ENCODE data around the gene ACD. TPM values are rescaled to one million over a fixed set of nuclear protein-coding genes. Genes with fewer than 3 reads are reported as not detected.

ACD gene
- total RNA-seq, 1 donor from 2014 or later, result 38.8 TPM

DNA sequence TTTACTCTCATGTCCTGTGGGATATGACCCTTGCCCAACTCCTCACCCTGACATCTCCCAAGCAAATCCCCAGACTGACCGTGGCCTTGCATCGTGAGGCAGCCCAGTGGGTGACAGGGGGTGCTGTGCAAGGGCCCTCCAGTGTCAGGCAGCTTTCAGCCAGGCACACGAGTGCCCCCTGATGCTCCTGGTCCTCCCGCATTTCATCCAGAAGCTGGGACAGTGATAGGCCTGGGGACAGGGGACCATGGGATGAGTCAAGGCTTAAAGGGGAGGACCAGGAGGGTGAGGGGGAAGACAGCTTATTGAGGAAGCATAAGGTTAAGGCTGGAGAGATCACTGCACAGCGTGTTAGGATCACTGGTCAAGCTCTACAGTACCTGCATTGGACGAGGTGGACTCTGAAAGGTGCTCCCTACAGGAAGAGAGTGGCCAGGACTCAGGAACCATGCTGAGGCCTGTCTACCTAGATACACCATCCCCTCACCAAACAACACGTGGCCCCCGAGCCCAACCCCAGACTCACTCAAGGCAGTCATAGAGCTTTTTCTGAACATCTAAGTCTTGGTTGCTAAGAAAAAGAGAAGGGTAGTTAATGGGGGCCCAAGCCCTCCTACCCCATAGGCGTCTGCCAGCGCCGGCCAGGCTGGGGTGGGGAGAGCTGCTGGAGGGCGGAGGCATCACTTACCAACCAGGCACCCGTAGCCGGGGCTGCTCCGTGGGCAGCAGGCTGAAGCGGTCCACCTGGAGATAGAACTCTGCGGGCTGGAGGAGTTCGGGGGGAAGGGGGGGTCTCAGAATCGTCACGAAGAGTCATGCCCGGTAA is 998 bp downstream of the ACD start:
- H3K27ac ChIP-seq, result peak overlapping the region; percentile 90
- H3K27me3 ChIP-seq, result no peaks in the 10 kb centered on the region
- DNase-seq (ENCODE audit: extremely low spot score in 2 of 2), result no peak
- intact Hi-C loops (cut with DNase I), result no loop called here
- peak overlapping the region; percentile 84 to 99 for H3K4me3 ChIP-seq
- H3K36me3 ChIP-seq, result peaks cover 0 to 10% of the 10 kb centered on the region in 2 donors
- no peaks in the 10 kb centered on the region for H3K9me3 ChIP-seq
- H3K4me1 ChIP-seq, result peaks cover 28% of the 10 kb centered on the region
- TF ChIP-seq, protein P1, sequence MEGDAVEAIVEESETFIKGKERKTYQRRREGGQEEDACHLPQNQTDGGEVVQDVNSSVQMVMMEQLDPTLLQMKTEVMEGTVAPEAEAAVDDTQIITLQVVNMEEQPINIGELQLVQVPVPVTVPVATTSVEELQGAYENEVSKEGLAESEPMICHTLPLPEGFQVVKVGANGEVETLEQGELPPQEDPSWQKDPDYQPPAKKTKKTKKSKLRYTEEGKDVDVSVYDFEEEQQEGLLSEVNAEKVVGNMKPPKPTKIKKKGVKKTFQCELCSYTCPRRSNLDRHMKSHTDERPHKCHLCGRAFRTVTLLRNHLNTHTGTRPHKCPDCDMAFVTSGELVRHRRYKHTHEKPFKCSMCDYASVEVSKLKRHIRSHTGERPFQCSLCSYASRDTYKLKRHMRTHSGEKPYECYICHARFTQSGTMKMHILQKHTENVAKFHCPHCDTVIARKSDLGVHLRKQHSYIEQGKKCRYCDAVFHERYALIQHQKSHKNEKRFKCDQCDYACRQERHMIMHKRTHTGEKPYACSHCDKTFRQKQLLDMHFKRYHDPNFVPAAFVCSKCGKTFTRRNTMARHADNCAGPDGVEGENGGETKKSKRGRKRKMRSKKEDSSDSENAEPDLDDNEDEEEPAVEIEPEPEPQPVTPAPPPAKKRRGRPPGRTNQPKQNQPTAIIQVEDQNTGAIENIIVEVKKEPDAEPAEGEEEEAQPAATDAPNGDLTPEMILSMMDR (IDR thresholded peaks at IDR 0.05), result no peak
- no peak for TF ChIP-seq POLR2AphosphoS5 (IDR thresholded peaks at IDR 0.05; ENCODE audit: insufficient read depth in 1 of 2, low read depth in 1 of 2)
- TF ChIP-seq POLR2A (IDR thresholded peaks at IDR 0.05), result no peak

DNA sequence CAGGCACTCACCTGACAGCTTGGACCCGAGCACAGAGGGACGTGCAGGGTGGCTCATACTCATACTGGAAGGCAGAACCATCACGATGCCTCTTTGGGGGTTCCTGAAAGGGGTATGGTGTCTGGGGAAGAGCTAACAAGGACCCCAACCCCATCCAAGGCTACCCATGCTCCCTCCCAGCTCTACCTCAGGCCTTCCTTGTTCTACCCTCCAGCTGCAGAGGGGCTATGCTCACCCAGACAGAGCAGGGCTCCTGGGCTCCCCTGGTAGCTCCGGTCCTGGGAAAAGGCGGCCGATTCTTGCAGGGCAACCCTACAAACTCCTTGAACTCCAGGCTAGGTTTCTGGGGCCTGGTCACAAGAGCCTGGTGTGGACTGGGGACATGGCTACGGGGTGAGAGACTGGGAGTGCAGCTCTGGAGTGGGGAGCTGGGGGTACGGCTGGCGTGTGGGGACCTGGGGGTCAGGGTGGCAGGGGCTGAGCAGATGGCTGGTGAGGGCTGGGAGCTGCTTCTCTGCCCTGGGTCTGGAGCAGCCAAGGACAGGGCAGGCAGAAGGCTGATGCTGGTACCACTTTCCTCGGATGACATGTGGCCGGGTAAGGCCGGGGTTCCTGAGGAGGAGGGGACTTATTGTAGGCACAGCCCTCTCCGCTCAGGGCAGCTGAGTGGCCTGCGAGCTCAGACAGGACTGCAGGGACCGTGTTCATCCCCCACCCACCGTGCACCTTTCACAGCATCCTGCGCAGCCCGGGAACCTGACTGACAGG is 2.1 kb downstream of the ACD start:
- intact Hi-C loops (cut with DNase I), result no loop called here

DNA sequence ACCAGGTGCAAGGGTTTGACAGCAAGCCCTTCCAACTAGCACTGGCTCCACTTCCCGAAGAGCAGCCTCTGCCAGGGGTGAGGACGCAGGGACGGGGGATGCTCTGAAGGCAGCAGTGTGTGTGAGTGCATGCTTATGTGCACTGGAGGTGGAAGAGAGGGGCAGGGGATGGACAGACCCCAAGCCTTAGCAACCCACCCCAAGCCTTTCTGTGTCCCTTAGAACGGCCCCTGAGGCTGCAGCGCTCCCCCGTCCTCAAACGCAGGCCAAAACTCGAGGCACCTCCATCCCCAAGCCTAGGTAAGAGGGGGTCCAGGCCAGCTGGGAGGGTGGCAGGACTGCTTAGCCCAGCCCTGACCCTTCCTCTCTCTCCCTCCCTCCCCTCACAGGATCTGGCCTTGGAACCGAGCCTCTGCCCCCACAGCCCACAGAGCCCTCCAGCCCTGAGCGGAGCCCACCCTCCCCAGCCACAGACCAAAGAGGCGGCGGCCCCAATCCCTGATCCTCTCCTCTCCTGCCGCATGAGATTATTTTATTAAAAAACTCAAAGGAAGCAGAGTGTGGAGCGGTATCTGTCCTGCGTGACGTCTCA is 2.9 kb downstream of the ACD start:
- intact Hi-C loops (cut with DNase I), result no loop called here
- Histone ChIP-seq H3K9me3 (no peaks in the 10 kb centered on the region), H3K36me3 (peaks cover 0 to 10% of the 10 kb centered on the region in 2 donors), H3K4me3 (no peak overlapping the region), H3K27me3 (peaks cover 3% of the 10 kb centered on the region), H3K4me1 (peaks cover 38% of the 10 kb centered on the region), H3K27ac (no peak overlapping the region)
- TF ChIP-seq POLR2A (IDR thresholded peaks at IDR 0.05) (no peak), POLR2AphosphoS5 (IDR thresholded peaks at IDR 0.05; ENCODE audit: insufficient read depth in 1 of 2, low read depth in 1 of 2) (no peak)
- TF ChIP-seq, protein P1 (IDR thresholded peaks at IDR 0.05), result no peak
- no peak for DNase-seq (ENCODE audit: extremely low spot score in 2 of 2)

More for the DNA sequence above, 2.1 kb downstream of the ACD start:
- Histone ChIP-seq H3K9me3 (no peaks in the 10 kb centered on the region), H3K4me3 (no peak overlapping the region), H3K36me3 (peaks cover 0 to 10% of the 10 kb centered on the region in 2 donors), H3K4me1 (peaks cover 38% of the 10 kb centered on the region), H3K27me3 (peaks cover 3% of the 10 kb centered on the region), H3K27ac (no peak overlapping the region)
- DNase-seq (ENCODE audit: extremely low spot score in 2 of 2), result no peak
- TF ChIP-seq POLR2AphosphoS5 (IDR thresholded peaks at IDR 0.05; ENCODE audit: insufficient read depth in 1 of 2, low read depth in 1 of 2), result no peak
- TF ChIP-seq, protein P1 (IDR thresholded peaks at IDR 0.05), result no peak
- TF ChIP-seq POLR2A (IDR thresholded peaks at IDR 0.05), result no peak

DNA sequence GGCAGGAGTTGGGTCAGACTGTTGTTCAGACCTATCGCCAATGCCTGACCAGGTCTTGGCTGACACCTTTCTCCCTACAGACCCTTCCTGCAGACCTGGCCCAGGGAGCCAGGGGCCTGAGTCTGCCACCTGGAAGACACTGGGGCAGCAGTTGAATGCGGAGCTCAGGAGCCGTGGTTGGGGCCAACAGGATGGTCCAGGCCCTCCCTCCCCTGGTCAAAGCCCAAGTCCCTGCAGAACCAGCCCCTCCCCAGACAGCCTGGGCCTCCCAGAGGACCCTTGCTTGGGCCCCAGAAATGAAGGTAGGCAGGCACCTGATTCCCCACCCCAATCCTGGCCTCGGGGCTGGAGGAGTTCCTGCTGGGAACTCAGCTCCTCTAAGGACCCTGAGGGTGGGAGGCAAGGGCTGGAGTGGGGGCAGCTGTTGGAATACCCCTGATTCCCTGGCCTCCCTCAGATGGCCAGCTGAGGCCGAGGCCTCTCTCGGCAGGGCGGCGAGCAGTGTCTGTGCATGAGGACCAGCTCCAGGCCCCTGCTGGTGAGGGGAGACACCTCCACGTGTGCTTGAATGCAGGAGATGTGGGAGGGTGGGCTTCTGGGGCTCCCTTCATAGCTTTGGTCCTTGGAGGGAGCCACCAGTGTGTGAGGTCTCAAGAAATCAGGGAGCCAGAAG is 3.6 kb downstream of the ACD start:
- no peak for DNase-seq (ENCODE audit: extremely low spot score in 2 of 2)
- Histone ChIP-seq H3K27ac (no peak overlapping the region), H3K4me3 (no peak overlapping the region), H3K27me3 (peaks cover 3% of the 10 kb centered on the region), H3K9me3 (no peaks in the 10 kb centered on the region), H3K36me3 (peaks cover 0 to 10% of the 10 kb centered on the region in 2 donors), H3K4me1 (peaks cover 33% of the 10 kb centered on the region)
- intact Hi-C loops (cut with DNase I), result no loop called here
- TF ChIP-seq, protein P1 (IDR thresholded peaks at IDR 0.05), result no peak
- no peak for TF ChIP-seq POLR2A (IDR thresholded peaks at IDR 0.05)
- TF ChIP-seq POLR2AphosphoS5 (IDR thresholded peaks at IDR 0.05; ENCODE audit: insufficient read depth in 1 of 2, low read depth in 1 of 2), result no peak
